CD4-positive, alpha-beta T cell treated with Interleukin-4 for 4 hours (primary cell): ENCODE measurements around the gene DIS3L.
A peak's percentile ranks its signal among the peaks of the same experiment; 100 is the strongest.
"Not testable (repeated sequence)": the region's sequence is repeated elsewhere in the genome, so short reads cannot be mapped to it uniquely, and the experiment has no call there.

Experiments used
- DNase-seq: peaks from one replicate; pipeline ENCODE4 v3.0.0-alpha.2; 2020

Gene DIS3L

GRCh38 chr15:66323312-66323928, 30.1 kb downstream of the DIS3L start:
- DNase-seq, result no peak

DNA sequence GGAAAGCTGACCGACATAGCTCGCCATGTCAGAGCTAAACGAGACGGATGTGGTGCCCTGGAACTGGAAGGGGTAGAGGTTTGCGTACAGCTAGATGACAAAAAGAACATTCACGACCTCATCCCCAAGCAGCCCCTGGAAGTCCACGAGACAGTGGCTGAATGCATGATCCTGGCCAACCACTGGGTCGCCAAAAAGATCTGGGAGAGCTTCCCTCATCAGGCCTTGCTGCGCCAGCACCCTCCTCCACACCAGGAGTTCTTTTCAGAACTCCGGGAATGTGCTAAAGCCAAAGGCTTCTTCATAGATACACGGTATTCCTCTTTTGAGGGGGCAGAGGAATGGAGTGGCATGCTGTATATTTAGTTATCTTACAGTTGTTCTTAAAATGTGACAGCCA, 32.7 kb downstream of the DIS3L start:
- DNase-seq, result no peak

- DNase-seq, result no peak
Observed at GRCh38 chr15:66327736-66328135, 34.4 kb downstream of the DIS3L start.

DNA sequence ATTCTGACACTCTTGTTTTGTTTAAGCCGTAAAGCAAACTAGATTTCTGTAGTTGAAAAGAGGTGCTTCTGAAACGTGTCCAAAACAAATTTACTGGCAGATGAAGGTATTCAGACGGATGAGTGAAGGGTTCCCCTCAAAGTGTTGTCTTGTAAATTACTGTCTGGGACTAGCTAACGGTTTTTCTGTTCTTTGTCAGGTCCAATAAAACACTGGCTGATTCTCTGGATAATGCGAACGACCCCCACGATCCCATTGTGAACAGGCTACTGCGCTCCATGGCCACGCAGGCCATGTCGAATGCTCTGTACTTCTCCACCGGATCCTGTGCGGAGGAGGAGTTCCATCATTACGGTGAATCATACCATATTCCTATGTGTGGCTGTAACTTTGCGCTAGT, 35.4 kb downstream of the DIS3L start:
- no peak for DNase-seq

DNA sequence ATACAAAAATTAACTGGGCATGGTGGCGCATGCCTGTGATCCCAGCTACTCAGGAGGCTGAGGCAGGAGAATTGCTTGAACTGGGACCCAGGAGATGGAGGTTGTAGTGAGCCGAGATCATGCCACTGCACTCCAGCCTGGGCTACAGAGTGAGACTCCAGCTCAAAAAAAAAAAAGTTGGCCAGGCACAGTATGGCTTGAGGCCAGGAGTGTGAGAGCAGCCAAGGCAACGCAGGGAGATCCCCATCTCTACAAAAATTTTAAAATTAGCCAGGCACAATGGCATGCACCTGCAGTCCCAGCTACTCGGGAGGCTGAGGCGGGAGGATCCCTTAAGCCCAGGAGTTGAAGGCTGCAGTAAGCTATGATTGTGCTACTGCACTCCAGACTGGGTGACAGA, 55.2 kb downstream of the DIS3L start:
- DNase-seq, result not testable (repeated sequence)

- DNase-seq, result no peak
Observed at GRCh38 chr15:66356077-66356358, 62.6 kb downstream of the DIS3L start.

DNA sequence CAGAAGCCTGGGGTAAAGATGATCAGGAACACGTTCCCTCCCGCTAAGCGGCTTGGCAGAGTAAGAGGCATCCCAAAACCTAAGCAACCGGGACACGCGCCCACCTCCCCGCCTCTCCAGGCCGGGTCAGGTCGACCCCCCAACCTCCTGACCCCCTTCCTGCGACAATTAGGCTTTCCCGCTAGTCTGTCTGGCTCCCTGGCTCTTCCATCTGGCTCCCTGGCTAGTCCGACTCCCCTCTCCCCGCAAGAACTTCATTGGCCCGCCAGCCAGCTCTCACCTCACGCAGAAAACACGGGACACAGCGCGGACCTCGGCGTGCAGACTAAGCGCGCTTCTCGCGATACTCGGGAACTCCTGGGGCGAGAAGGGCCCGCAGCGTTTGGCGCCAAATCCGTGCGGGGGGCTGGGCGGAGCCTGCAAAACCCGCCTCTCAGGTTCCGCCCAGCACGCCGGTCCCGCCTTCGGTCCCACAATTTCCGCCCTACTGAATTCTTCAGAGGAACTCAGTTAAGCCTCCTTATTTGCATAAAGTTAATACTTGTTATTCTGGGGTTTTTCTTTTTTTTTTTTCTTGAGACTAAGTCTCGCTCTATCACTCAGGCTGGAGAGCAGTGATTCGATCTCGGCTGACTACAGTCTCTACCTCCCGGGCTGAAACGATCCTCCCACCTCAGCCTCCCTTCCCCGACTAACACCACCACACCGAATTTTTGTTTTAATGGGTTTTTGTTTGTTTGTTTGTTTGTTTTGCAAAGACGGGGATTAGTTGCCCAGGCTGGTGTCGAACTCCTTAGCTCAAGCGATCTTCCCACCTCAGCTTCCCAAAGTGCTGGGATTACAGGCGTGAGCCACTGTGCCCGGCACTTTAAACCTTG, 63.2 kb downstream of the DIS3L start, which contains the start of gene TIPIN:
Gene TIPIN, minus strand, starts transcription at position 327 of the 878 bp plus-strand sequence. CDS start 3,738 bp downstream, outside the sequence.
- DNase-seq, result peak; percentile 97

DNA sequence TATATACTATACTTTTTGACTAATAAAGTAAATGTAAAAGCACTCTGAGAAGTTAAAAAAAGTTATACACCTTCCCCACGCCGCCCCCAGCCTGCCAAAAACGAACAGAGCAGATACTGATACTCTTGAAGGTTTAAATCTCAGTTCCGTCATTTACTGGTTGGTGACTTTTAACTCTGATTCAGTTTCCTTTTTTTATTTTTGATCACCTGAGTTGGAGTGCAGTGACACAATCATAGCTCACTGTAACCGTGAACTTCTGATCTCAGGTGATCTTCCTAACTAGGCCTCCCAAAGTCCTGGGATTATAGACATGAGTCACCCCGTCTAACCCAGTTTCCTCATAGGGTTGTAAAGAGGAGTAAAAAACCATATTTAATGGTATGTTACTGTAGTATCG, 66.4 kb downstream of the DIS3L start:
- DNase-seq, result no peak

DNA sequence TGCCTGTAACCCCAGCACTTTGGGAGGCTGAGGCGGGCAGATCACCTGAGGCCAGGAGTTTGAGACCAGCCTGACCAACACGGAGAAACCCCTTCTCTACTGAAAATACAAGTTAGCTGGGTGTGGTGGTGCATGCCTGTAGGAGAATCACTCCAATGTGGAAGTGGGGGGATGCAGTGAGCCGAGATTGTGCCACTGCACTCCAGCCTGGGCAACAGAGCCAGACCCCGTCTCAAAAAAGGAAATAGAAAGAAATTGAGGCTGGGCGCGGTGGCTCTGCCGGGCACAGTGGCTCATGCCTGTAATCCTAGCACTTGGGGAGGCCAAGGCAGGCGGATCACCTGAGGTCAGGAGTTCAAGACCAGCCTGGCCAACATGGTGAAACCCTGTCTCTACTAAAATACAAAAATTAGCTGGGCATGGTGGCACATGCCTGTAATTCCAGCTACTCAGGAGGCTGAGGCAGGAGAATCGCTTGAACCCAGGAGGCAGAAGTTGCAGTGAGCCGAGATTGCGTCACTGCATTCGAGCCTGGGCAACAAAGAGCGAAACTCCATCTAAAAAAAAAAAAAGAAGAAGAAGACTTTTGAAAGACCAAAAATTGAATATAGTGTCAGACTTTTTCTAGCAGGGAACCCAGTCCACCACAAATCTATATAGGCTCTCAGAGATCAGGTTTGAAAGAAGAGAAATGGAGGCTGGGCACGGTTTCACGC, 68.5 kb downstream of the DIS3L start:
- not testable (repeated sequence) for DNase-seq

- DNase-seq, result no peak
Observed at GRCh38 chr15:66362776-66363175, 69.4 kb downstream of the DIS3L start.

- no peak for DNase-seq
Observed at GRCh38 chr15:66364944-66365528, 71.7 kb downstream of the DIS3L start.

GRCh38 chr15:66369773-66370651, 76.6 kb downstream of the DIS3L start:
- DNase-seq, result peak; percentile 30

DNA sequence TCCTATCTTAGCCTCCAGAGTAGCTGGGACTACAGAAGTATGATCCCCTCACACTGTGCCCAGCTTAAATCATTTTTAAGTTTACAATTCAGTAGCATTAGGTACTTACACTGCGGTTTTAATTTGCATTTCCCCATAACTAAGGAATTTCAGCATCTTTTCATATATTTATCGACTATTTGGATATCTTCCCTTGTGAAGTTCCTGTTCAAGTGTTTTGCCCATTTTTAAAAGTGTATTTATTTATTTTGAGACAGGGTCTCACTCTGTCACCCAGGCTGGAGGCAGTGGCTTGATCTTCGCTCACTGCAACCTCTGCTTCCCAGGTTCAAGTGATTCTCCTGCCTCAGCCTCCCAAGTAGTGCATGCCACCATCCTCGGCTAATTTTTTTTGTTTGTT, 80.8 kb downstream of the DIS3L start:
- no peak for DNase-seq

- no peak for DNase-seq
Observed at GRCh38 chr15:66378814-66379430, 85.6 kb downstream of the DIS3L start.

- not testable (repeated sequence) for DNase-seq
Observed at GRCh38 chr15:66381376-66381775, 88.0 kb downstream of the DIS3L start.
